Mucosa of descending colon (tissue), 3 donors: ENCODE measurements around the gene CGB2. TPM values are rescaled to one million over a fixed set of nuclear protein-coding genes. Genes with fewer than 3 reads are reported as not detected.
"Not testable (repeated sequence)": the region's sequence is repeated elsewhere in the genome, so short reads cannot be mapped to it uniquely, and the experiment has no call there.

Source experiments
- ATAC-seq: fragments of 200-7000 bp; cut with Tn5 transposase; one replicate; pipeline ENCODE4 v1.9.1; 2020; ENCODE audit warnings: mild to moderate bottlenecking, moderate library complexity
- DNase-seq, 3 donors: peaks; one replicate each; pipeline ENCODE4 v3.0.0-alpha.2; 2020
- H3K36me3 ChIP-seq: fragments of 200-600 bp; one replicate; pipeline ENCODE4 v1.8.0; 2021; ENCODE audit warnings: low read depth, mild to moderate bottlenecking
- H3K4me1 ChIP-seq: fragments of 200-600 bp; one replicate; pipeline ENCODE4 v1.8.0; 2021; ENCODE audit warnings: low read depth, mild to moderate bottlenecking
- H3K4me3 ChIP-seq: fragments of 200-600 bp; one replicate; pipeline ENCODE4 v1.8.0; 2021; ENCODE audit warnings: mild to moderate bottlenecking
- H3K9me3 ChIP-seq: fragments of 200-600 bp; one replicate; pipeline ENCODE4 v1.8.0; 2021; ENCODE audit warnings: mild to moderate bottlenecking
- intact Hi-C, 2 donors: fragments of 100-400 bp; cut with DNase I in 1 of 2; cut with micrococcal nuclease in 1 of 2; formaldehyde crosslinking; loops; one replicate each; pipeline versions ENCODE4 v1.11.0 to v1.11.1; 2022; cut with DNase I, micrococcal nuclease
- long read RNA-seq, 2 donors: library from polyadenylated mRNA; unstranded; transcript quantifications; one replicate each; pipeline ENCODE4 v2.0.0, GENCODE V29; 2019 to 2021
- total RNA-seq, 3 donors: library from RNA; stranded (reverse); fragmentation: NEBNext Ultra II Directional in 2 of 3; extraction: Animal tissue kit (Norgen Biotek cat#: 25700) in 2 of 3; gene quantifications; one replicate each; pipeline versions ENCODE4 v1.2.1 to v1.2.4, GENCODE V29; 2021 to 2023
- TF ChIP-seq, protein P1 (sequence below): fragments of 200-600 bp; IDR thresholded peaks from one replicate; pipeline ENCODE4 v1.8.0; 2022; ENCODE audit warnings: antibody characterized with exemption, mild to moderate bottlenecking
- donor health status: DM: no; HTN: no; CAD: no; lungs with moderate emphysema.
- donor health status: DM: no; HTN: no; CAD: no.
- donor health status: DM: no; HTN: yes; CAD: no.

The CGB2 gene
- not detected for total RNA-seq
- long read RNA-seq, donor 1: 0 reads
- long read RNA-seq, donor 2: 0 reads

- ATAC-seq, intact Hi-C loops, H3K4me3 ChIP-seq, H3K9me3 ChIP-seq, DNase-seq, H3K36me3 ChIP-seq, H3K4me1 ChIP-seq: not testable (repeated sequence)
These were observed at the start of gene CGB2 for GRCh38 chr19:49031642-49032301. Gene CGB2 (plus strand): TSS chr19:49031890. CDS start chr19:49032096, 206 bp downstream.

- no peaks in the 10 kb centered on the region for H3K9me3 ChIP-seq
- intact Hi-C loops: no loop called here
- TF ChIP-seq, protein P1, sequence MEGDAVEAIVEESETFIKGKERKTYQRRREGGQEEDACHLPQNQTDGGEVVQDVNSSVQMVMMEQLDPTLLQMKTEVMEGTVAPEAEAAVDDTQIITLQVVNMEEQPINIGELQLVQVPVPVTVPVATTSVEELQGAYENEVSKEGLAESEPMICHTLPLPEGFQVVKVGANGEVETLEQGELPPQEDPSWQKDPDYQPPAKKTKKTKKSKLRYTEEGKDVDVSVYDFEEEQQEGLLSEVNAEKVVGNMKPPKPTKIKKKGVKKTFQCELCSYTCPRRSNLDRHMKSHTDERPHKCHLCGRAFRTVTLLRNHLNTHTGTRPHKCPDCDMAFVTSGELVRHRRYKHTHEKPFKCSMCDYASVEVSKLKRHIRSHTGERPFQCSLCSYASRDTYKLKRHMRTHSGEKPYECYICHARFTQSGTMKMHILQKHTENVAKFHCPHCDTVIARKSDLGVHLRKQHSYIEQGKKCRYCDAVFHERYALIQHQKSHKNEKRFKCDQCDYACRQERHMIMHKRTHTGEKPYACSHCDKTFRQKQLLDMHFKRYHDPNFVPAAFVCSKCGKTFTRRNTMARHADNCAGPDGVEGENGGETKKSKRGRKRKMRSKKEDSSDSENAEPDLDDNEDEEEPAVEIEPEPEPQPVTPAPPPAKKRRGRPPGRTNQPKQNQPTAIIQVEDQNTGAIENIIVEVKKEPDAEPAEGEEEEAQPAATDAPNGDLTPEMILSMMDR: no peak
- H3K36me3 ChIP-seq: no peaks in the 10 kb centered on the region
- no peak overlapping the region for H3K4me3 ChIP-seq
- ATAC-seq: no peak
- H3K4me1 ChIP-seq: peaks cover 3% of the 10 kb centered on the region
- DNase-seq: no peak
These were observed 49.4 kb upstream of the CGB2 start for GRCh38 chr19:48982280-48982679.

DNA sequence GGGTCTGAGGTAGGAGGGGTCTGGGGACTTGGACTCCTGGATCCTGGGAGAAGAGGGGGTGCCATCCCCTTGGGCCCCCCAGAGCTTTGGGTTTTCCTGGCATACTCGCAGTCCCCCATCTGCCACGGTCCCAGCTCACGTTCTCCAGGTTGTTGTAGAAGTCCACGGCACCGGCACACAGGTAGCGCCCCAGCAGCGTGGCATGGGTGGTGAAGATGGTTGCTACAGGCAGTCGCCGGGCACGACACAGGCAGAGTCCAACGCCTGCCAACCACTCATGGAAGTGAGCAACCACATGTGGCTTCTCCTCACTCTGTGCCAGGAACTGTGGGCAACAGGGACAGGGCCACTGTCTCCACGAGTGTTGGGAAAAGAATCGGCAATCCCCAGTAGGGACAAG, 46.0 kb upstream of the CGB2 start:
- H3K36me3 ChIP-seq: no peaks in the 10 kb centered on the region
- H3K9me3 ChIP-seq: no peaks in the 10 kb centered on the region
- no peak overlapping the region for H3K4me3 ChIP-seq
- ATAC-seq (no peak), DNase-seq (no peak)
- TF ChIP-seq, protein P1: no peak
- no peaks in the 10 kb centered on the region for H3K4me1 ChIP-seq
- intact Hi-C loops: no loop called here

GRCh38 chr19:48986211-48986610, 45.5 kb upstream of the CGB2 start:
- TF ChIP-seq, protein P1: no peak
- H3K4me3 ChIP-seq: no peak overlapping the region
- intact Hi-C loops: no loop called here
- no peak for DNase-seq
- H3K36me3 ChIP-seq: no peaks in the 10 kb centered on the region
- no peaks in the 10 kb centered on the region for H3K9me3 ChIP-seq
- H3K4me1 ChIP-seq: peaks cover 2% of the 10 kb centered on the region
- no peak for ATAC-seq

- intact Hi-C loops: no loop called here
- DNase-seq: no peak
- Histone ChIP-seq H3K36me3 (no peaks in the 10 kb centered on the region), H3K4me3 (no peak overlapping the region), H3K9me3 (no peaks in the 10 kb centered on the region), H3K4me1 (peaks cover 12% of the 10 kb centered on the region)
- ATAC-seq: no peak
- TF ChIP-seq, protein P1: no peak
These were observed 44.4 kb upstream of the CGB2 start for GRCh38 chr19:48987323-48987722.

DNA sequence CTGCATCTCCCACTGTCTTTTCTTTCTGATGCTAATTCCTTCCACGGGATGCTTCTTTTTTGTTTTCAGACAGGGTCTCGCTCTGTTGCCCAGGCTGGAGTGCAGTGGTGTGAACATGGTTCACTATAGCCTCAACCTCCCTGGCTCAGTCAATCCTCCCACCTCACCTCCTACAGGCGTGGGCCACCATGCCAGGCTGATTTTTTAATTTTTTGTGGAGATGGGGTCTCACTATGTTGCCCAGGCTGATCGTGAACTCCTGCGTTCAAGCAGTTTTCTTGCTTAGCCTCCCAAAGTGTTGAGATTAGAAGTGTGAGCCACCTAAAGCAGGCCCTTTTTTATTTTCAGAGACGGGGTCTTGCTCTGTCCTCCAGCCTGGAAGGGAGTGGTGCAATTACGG, 43.4 kb upstream of the CGB2 start:
- DNase-seq (no peak), ATAC-seq (no peak)
- TF ChIP-seq, protein P1: no peak
- intact Hi-C loops: no loop called here
- no peaks in the 10 kb centered on the region for H3K9me3 ChIP-seq
- no peaks in the 10 kb centered on the region for H3K36me3 ChIP-seq
- H3K4me3 ChIP-seq: no peak overlapping the region
- peaks cover 12% of the 10 kb centered on the region for H3K4me1 ChIP-seq
